ENCODE data around the gene POLR2J. TPM values are rescaled to one million over a fixed set of nuclear protein-coding genes. Genes with fewer than 3 reads are reported as not detected.
"Not testable (repeated sequence)": the region's sequence is repeated elsewhere in the genome, so short reads cannot be mapped to it uniquely, and the experiment has no call there.

POLR2J gene
- total RNA-seq, 2 experiments from 2014 or later = 35.8 to 39.7 TPM

GRCh38 chr7:102457352-102457924 lies 21.3 kb downstream of the POLR2J start:
- intact Hi-C loops (cut with DNase I, micrococcal nuclease) = loop anchor here in 1 of 2 experiments (5.0 kb wide), 1 partner anchor 180 kb away; no protein-coding TSS in a partner anchor
- peaks cover 26% of the 10 kb centered on the region for H3K36me3 Mint-ChIP-seq (ENCODE audit: low read depth)
- peaks cover 1% of the 10 kb centered on the region for H3K4me1 Mint-ChIP-seq (ENCODE audit: low read depth)
- H3K27ac Mint-ChIP-seq = no peak overlapping the region
- DNase-seq (no peak), ATAC-seq (ENCODE audit: poor library complexity) (no peak)
- Histone ChIP-seq H3K27me3 (ENCODE audit: control insufficient read depth in 1 of 2, insufficient read depth in 2 of 2, low read length in 2 of 2) (no peaks in the 10 kb centered on the region), H3K27ac (ENCODE audit: low read depth in 1 of 2, low read length in 2 of 2) (no peak overlapping the region), H3K36me3 (ENCODE audit: insufficient read depth, low read length) (peaks cover 37% of the 10 kb centered on the region), H3K9me3 (ENCODE audit: control insufficient read depth in 1 of 2, insufficient read depth in 1 of 2, low read length in 2 of 2) (no peaks in the 10 kb centered on the region), H3K4me3 (ENCODE audit: low read length) (no peak overlapping the region), H3K4me1 (ENCODE audit: insufficient read depth, low read length) (peaks cover 8% of the 10 kb centered on the region)
- no peaks in the 10 kb centered on the region for H3K9me3 Mint-ChIP-seq
- no peak overlapping the region for H3K4me3 Mint-ChIP-seq
- CTCF ChIA-PET = interaction anchor here (2.3 kb wide), 1 partner anchor 45 kb away, joined by 9 read pairs; no protein-coding TSS in a partner anchor
- no peak for TF ChIP-seq CTCF (IDR thresholded peaks at IDR 0.05)
- H3K27me3 Mint-ChIP-seq = no peaks in the 10 kb centered on the region
- POLR2A ChIA-PET = no interaction called here

- POLR2A ChIA-PET = interaction anchor here (1.1 to 1.5 kb wide), 2 partner anchors 22 to 61 kb away, joined by 3 to 4 read pairs; no protein-coding TSS in a partner anchor
- Histone ChIP-seq H3K27ac (ENCODE audit: low read depth in 1 of 2, low read length in 2 of 2) (no peak overlapping the region), H3K27me3 (ENCODE audit: control insufficient read depth in 1 of 2, insufficient read depth in 2 of 2, low read length in 2 of 2) (no peaks in the 10 kb centered on the region), H3K36me3 (ENCODE audit: insufficient read depth, low read length) (peaks cover 37% of the 10 kb centered on the region), H3K9me3 (ENCODE audit: control insufficient read depth in 1 of 2, insufficient read depth in 1 of 2, low read length in 2 of 2) (no peaks in the 10 kb centered on the region), H3K4me3 (ENCODE audit: low read length) (no peak overlapping the region), H3K4me1 (ENCODE audit: insufficient read depth, low read length) (peaks cover 3% of the 10 kb centered on the region)
- no peaks in the 10 kb centered on the region for H3K4me1 Mint-ChIP-seq (ENCODE audit: low read depth)
- DNase-seq (no peak), ATAC-seq (ENCODE audit: poor library complexity) (no peak)
- H3K27me3 Mint-ChIP-seq = no peaks in the 10 kb centered on the region
- intact Hi-C loops (cut with DNase I, micrococcal nuclease) = loop anchor here in 1 of 2 experiments (5.0 kb wide), 1 partner anchor 179 kb away; no protein-coding TSS in a partner anchor
- no peak overlapping the region for H3K27ac Mint-ChIP-seq
- no peaks in the 10 kb centered on the region for H3K9me3 Mint-ChIP-seq
- CTCF ChIA-PET = interaction anchor here (2.3 kb wide), 1 partner anchor 44 kb away, joined by 9 read pairs; no protein-coding TSS in a partner anchor
- no peak for TF ChIP-seq CTCF (IDR thresholded peaks at IDR 0.05)
- H3K36me3 Mint-ChIP-seq (ENCODE audit: low read depth) = peaks cover 26% of the 10 kb centered on the region
- no peak overlapping the region for H3K4me3 Mint-ChIP-seq
Observed at GRCh38 chr7:102456327-102456726, 22.4 kb downstream of the POLR2J start.

GRCh38 chr7:102455596-102455995 lies 23.1 kb downstream of the POLR2J start:
- no peak for ATAC-seq (ENCODE audit: poor library complexity)
- intact Hi-C loops (cut with DNase I, micrococcal nuclease) = loop anchor here in 1 of 2 experiments (5.0 kb wide), 1 partner anchor 178 kb away; no protein-coding TSS in a partner anchor
- Mint-ChIP-seq H3K4me3 (no peak overlapping the region), H3K4me1 (ENCODE audit: low read depth) (no peaks in the 10 kb centered on the region), H3K27me3 (no peaks in the 10 kb centered on the region), H3K9me3 (no peaks in the 10 kb centered on the region), H3K36me3 (ENCODE audit: low read depth) (peaks cover 22% of the 10 kb centered on the region), H3K27ac (no peak overlapping the region)
- Histone ChIP-seq H3K36me3 (ENCODE audit: insufficient read depth, low read length) (peaks cover 35% of the 10 kb centered on the region), H3K27ac (ENCODE audit: low read depth in 1 of 2, low read length in 2 of 2) (no peak overlapping the region), H3K4me1 (ENCODE audit: insufficient read depth, low read length) (peaks cover 2% of the 10 kb centered on the region), H3K27me3 (ENCODE audit: control insufficient read depth in 1 of 2, insufficient read depth in 2 of 2, low read length in 2 of 2) (no peaks in the 10 kb centered on the region), H3K9me3 (ENCODE audit: control insufficient read depth in 1 of 2, insufficient read depth in 1 of 2, low read length in 2 of 2) (no peaks in the 10 kb centered on the region), H3K4me3 (ENCODE audit: low read length) (no peak overlapping the region)
- no peak for TF ChIP-seq CTCF (IDR thresholded peaks at IDR 0.05)
- no peak for DNase-seq
- ChIA-PET POLR2A (interaction anchor here (1.1 to 1.5 kb wide), 2 partner anchors 21 to 60 kb away, joined by 3 to 4 read pairs; no protein-coding TSS in a partner anchor), CTCF (interaction anchor here (2.3 kb wide), 1 partner anchor 43 kb away, joined by 9 read pairs; no protein-coding TSS in a partner anchor)

GRCh38 chr7:102454932-102455331 lies 23.8 kb downstream of the POLR2J start:
- H3K9me3 Mint-ChIP-seq; H3K4me1 Mint-ChIP-seq (ENCODE audit: low read depth); H3K4me1 ChIP-seq (ENCODE audit: insufficient read depth, low read length); H3K27ac Mint-ChIP-seq; H3K4me3 ChIP-seq (ENCODE audit: low read length); H3K27me3 ChIP-seq (ENCODE audit: control insufficient read depth in 1 of 2, insufficient read depth in 2 of 2, low read length in 2 of 2); ATAC-seq (ENCODE audit: poor library complexity); H3K27ac ChIP-seq (ENCODE audit: low read depth in 1 of 2, low read length in 2 of 2); DNase-seq; H3K27me3 Mint-ChIP-seq; H3K4me3 Mint-ChIP-seq; H3K9me3 ChIP-seq (ENCODE audit: control insufficient read depth in 1 of 2, insufficient read depth in 1 of 2, low read length in 2 of 2); CTCF ChIA-PET: not testable (repeated sequence)
- POLR2A ChIA-PET = interaction anchor here (0.9 to 1.5 kb wide), 2 partner anchors 29 to 59 kb away, joined by 3 read pairs; no protein-coding TSS in a partner anchor
- H3K36me3 Mint-ChIP-seq (ENCODE audit: low read depth) = peaks cover 20% of the 10 kb centered on the region
- H3K36me3 ChIP-seq (ENCODE audit: insufficient read depth, low read length) = peaks cover 33% of the 10 kb centered on the region
- intact Hi-C loops (cut with DNase I, micrococcal nuclease) = loop anchor here in 1 of 2 experiments (5.0 kb wide), 1 partner anchor 178 kb away; no protein-coding TSS in a partner anchor
